ENCODE measurements around the gene PRRT2.

DNA sequence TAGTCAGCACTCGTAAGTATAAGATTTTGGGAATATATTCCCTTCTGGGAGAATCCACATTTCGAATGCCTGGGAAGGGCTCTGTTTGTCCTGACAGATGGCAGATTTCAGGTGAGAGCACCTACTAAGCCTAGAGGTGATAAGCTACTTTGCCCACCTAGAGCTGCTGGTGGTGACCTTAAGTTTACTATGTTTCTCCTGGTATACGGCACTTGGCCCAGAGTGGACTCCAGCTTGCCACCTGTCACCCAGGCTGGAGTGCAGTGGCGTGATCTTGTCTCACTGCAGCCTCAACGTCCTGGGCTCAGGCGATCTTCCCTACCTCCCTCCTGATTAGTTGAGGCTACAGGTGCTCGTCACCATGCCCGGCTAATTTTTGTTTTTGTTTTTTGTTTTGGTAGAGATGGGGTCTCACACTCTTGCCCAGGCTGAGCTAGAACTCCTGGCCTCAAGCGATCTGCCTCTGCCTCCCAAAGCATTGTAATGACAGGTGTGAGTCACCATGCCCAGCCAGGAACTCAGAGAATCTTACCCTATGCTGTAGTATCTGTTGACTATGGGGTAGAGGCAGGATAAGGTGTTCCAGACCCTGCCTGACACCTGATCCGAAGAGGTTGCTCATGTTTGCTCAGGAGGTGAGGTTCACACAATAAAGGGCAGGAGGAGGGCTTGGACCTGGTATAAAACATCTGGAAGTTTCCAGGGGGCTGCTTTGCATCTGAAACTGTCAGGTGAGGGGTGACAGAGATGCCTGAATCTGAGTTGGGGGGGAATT is 34.2 kb upstream of the PRRT2 start, which contains the start of gene ZG16:
- TF ChIP-seq, protein P1, sequence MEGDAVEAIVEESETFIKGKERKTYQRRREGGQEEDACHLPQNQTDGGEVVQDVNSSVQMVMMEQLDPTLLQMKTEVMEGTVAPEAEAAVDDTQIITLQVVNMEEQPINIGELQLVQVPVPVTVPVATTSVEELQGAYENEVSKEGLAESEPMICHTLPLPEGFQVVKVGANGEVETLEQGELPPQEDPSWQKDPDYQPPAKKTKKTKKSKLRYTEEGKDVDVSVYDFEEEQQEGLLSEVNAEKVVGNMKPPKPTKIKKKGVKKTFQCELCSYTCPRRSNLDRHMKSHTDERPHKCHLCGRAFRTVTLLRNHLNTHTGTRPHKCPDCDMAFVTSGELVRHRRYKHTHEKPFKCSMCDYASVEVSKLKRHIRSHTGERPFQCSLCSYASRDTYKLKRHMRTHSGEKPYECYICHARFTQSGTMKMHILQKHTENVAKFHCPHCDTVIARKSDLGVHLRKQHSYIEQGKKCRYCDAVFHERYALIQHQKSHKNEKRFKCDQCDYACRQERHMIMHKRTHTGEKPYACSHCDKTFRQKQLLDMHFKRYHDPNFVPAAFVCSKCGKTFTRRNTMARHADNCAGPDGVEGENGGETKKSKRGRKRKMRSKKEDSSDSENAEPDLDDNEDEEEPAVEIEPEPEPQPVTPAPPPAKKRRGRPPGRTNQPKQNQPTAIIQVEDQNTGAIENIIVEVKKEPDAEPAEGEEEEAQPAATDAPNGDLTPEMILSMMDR (IDR thresholded peaks at IDR 0.05) = no peak
- no peak for TF ChIP-seq POLR2A (IDR thresholded peaks at IDR 0.05)
